ENCODE results near the gene IL17D. TPM values are rescaled to one million over a fixed set of nuclear protein-coding genes. Genes with fewer than 3 reads are reported as not detected.

Gene IL17D
- total RNA-seq, 4 donors from 2014 or later = 0.35 to 3.2 TPM; not detected in 2

GRCh38 chr13:20667857-20668437 lies 35.6 kb upstream of the IL17D start:
- TF ChIP-seq POLR2A (IDR thresholded peaks at IDR 0.05) = no peak
- TF ChIP-seq, protein P1, sequence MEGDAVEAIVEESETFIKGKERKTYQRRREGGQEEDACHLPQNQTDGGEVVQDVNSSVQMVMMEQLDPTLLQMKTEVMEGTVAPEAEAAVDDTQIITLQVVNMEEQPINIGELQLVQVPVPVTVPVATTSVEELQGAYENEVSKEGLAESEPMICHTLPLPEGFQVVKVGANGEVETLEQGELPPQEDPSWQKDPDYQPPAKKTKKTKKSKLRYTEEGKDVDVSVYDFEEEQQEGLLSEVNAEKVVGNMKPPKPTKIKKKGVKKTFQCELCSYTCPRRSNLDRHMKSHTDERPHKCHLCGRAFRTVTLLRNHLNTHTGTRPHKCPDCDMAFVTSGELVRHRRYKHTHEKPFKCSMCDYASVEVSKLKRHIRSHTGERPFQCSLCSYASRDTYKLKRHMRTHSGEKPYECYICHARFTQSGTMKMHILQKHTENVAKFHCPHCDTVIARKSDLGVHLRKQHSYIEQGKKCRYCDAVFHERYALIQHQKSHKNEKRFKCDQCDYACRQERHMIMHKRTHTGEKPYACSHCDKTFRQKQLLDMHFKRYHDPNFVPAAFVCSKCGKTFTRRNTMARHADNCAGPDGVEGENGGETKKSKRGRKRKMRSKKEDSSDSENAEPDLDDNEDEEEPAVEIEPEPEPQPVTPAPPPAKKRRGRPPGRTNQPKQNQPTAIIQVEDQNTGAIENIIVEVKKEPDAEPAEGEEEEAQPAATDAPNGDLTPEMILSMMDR (IDR thresholded peaks at IDR 0.05) = no peak
- intact Hi-C loops (cut with DNase I) = no loop called here
- Histone ChIP-seq H3K27ac (no peak overlapping the region), H3K27me3 (no peaks in the 10 kb centered on the region), H3K4me1 (no peaks in the 10 kb centered on the region), H3K4me3 (no peak overlapping the region), H3K9me3 (no peaks in the 10 kb centered on the region), H3K36me3 (peaks cover 0 to 5% (median 0%) of the 10 kb centered on the region in 3 donors)
- no peak for DNase-seq
- 61 to 65% methylated on average over 3 to 4 of the region's 4 CpGs for WGBS, 2 donors

DNA sequence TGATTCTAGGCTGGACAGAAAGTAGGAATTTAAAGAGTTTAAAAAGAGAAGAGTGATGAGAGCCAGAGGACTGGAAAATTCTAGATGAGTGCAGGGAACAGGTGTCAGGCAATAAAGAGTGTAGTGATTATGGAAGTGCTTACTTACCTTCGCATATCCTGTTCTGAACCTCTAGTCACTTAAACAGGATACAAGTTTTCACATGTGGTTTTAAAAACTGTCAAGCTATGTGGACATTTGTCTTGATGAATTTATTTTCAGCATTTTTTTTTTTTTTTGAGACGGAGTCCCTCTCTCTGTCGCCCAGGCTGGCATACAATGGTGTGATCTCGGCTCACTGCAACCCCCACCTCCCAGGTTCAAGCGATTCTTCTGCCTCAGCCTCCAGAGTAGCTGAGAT lies 34.3 kb upstream of the IL17D start:
- Histone ChIP-seq H3K9me3 (no peaks in the 10 kb centered on the region), H3K36me3 (peaks cover 0 to 5% (median 0%) of the 10 kb centered on the region in 3 donors), H3K27ac (no peak overlapping the region), H3K4me1 (no peaks in the 10 kb centered on the region), H3K27me3 (no peaks in the 10 kb centered on the region), H3K4me3 (no peak overlapping the region)
- DNase-seq = no peak
- 75 to 77% methylated on average over 4 to 5 of the region's 5 CpGs for WGBS, 2 donors
- intact Hi-C loops (cut with DNase I) = no loop called here
- TF ChIP-seq POLR2A (IDR thresholded peaks at IDR 0.05) = no peak
- TF ChIP-seq, protein P1 (IDR thresholded peaks at IDR 0.05) = no peak

DNA sequence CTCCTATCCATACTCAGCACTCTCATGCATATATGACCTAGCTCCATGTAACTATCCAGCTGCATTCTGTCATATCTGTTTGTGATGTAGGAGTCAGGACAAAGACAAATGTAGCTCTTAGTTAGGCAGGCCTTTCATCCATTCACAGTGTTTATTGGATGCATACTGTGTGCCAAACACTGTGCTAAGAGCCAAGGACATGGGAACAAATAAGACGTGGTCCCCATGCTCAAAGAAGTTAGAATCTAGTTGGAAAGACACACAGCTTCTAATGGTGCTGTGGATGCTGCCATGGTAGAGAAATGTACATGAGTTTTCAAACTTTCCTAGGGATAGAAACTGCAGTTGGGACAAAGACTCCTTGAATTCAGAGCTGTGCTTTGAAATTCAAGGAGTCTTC lies 31.7 kb upstream of the IL17D start:
- no peak overlapping the region for H3K27ac ChIP-seq
- intact Hi-C loops (cut with DNase I) = no loop called here
- H3K27me3 ChIP-seq = no peaks in the 10 kb centered on the region
- H3K4me3 ChIP-seq = no peak overlapping the region
- H3K9me3 ChIP-seq = no peaks in the 10 kb centered on the region
- no peaks in the 10 kb centered on the region for H3K4me1 ChIP-seq
- peaks cover 0 to 4% (median 0%) of the 10 kb centered on the region in 3 donors for H3K36me3 ChIP-seq
- WGBS, 2 donors = 78 to 82% methylated on average over 1 of the region's 1 CpG
- DNase-seq = no peak
- TF ChIP-seq, protein P1 (IDR thresholded peaks at IDR 0.05) = no peak
- no peak for TF ChIP-seq POLR2A (IDR thresholded peaks at IDR 0.05)

GRCh38 chr13:20672772-20673171 lies 30.7 kb upstream of the IL17D start:
- DNase-seq = no peak

GRCh38 chr13:20673715-20674114 lies 29.8 kb upstream of the IL17D start:
- 76 to 91% methylated on average over 5 of the region's 5 CpGs for WGBS, 2 donors
- Histone ChIP-seq H3K27ac (no peak overlapping the region), H3K4me3 (no peak overlapping the region), H3K27me3 (no peaks in the 10 kb centered on the region), H3K4me1 (no peaks in the 10 kb centered on the region), H3K36me3 (peaks cover 0 to 4% (median 0%) of the 10 kb centered on the region in 3 donors), H3K9me3 (no peaks in the 10 kb centered on the region)
- intact Hi-C loops (cut with DNase I) = no loop called here
- DNase-seq = no peak
- TF ChIP-seq, protein P1 (IDR thresholded peaks at IDR 0.05) = no peak
- TF ChIP-seq POLR2A (IDR thresholded peaks at IDR 0.05) = no peak

More at GRCh38 chr13:20672772-20673171, 30.7 kb upstream of the IL17D start:
- WGBS, 2 donors = 52 to 85% methylated on average over 2 of the region's 2 CpGs
- intact Hi-C loops (cut with DNase I) = no loop called here
- H3K4me1 ChIP-seq = no peaks in the 10 kb centered on the region
- H3K4me3 ChIP-seq = no peak overlapping the region
- H3K27me3 ChIP-seq = no peaks in the 10 kb centered on the region
- no peaks in the 10 kb centered on the region for H3K9me3 ChIP-seq
- no peak for TF ChIP-seq POLR2A (IDR thresholded peaks at IDR 0.05)
- TF ChIP-seq, protein P1 (IDR thresholded peaks at IDR 0.05) = no peak
- H3K27ac ChIP-seq = no peak overlapping the region
- H3K36me3 ChIP-seq = peaks cover 0 to 4% (median 0%) of the 10 kb centered on the region in 3 donors
